Cerebellar nuclear complex (tissue), 1 donor: ENCODE measurements around the gene TSPAN4.

Experiments used
- DNase-seq, 2 experiments: peaks; one replicate each; lab custom pipeline; 2025; lab: John Stamatoyannopoulos, UW

The TSPAN4 gene

DNA sequence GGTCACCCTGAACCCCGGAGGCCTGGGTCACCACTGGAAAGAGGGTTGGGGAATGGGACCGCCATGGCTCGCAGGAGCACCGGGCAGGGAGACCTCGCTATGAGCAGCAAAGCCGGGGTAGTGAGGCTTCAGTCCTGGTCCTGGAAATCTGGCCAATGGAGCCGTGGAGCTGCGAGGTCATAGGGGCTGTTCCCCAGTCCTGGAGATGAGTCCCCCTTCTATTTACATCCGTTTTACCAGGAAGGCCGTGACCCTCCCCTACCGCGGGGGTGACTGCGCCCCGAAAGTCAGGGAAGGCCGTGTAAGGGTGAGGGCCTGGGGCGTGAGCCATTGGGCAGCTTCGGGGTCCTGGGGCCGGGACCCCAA, 38.1 kb upstream of the TSPAN4 start:
- no peak for DNase-seq

GRCh38 chr11:808427-809286, 34.0 kb upstream of the TSPAN4 start:
- DNase-seq: no peak

GRCh38 chr11:809287-810039, 33.2 kb upstream of the TSPAN4 start, which contains the start of gene RPLP2:
TSS of gene RPLP2 (plus strand) at chr11:809967. CDS start at chr11:810235, 268 bp downstream.
- DNase-seq: peak; percentile 46 to 91

DNA sequence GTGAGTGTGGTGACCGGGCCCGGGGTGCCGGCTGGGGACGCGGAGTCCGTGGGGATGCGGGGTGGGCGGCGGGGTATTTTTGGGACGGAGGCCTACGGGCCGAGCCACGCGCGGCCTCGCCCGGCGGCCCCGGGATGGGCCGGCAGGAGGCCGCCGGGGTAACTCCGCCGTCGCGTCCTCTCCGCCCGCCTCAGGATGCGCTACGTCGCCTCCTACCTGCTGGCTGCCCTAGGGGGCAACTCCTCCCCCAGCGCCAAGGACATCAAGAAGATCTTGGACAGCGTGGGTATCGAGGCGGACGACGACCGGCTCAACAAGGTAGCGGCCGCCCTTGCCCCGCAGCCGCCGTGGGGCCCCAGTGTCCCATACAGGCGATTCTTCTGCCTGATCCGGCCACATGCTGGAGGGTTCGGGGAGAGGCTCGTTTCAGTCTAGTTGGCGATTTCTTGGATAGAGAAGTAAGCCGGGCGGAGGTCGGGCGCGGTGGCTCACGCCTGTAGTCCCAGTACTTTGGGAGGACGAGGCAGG, 32.5 kb upstream of the TSPAN4 start:
- no peak for DNase-seq

DNA sequence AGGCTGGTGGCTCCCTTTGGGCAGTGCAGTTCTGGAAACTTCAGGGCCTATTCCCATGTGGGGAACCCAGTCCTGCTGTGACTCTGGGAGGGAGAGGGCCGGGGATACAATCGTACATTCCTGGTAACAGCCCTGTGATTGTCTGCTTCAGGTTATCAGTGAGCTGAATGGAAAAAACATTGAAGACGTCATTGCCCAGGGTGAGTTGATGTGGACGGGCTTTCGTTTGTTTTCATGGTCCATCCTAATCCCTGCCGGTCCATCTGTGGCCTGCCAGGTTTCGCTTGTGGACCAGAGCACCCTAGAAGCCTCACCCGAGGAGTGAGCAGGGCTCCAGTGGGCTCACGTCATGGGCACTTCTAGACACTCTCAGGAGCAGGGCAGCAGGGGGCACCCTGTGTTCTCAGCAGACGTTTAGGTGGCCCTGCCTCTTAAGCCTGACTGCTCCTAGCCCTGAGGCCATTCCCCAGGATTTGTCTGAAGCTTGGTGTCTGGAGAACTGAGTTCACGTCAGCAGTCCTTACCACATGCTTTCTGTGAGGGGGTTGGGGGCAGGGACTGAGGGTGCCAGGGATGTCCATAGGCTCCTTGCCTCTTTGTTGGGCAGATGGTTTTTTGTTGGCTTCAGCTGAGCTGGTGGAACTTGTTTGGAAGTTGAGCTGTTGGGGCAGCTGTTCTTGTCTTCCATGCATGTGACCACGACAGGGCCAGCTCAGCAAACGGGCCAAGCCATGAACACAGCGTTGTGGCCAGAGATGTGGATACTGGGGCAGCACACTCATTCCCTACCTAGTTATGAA, 31.0 kb upstream of the TSPAN4 start:
- DNase-seq: no peak

DNA sequence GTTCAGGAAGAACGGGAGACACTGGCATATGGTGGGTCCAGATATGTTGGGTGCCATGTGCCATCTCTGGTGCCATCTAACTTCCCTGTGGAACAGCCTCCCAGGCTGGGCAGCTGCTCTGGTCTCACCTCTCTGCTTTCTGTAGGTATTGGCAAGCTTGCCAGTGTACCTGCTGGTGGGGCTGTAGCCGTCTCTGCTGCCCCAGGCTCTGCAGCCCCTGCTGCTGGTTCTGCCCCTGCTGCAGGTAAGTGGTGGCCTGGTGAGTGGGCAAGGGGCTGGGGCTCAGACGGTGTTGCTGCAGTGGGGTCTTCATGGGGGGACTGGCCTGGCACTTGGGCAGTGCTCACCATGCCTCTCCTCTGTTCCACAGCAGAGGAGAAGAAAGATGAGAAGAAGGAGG, 30.3 kb upstream of the TSPAN4 start:
- DNase-seq: no peak

DNA sequence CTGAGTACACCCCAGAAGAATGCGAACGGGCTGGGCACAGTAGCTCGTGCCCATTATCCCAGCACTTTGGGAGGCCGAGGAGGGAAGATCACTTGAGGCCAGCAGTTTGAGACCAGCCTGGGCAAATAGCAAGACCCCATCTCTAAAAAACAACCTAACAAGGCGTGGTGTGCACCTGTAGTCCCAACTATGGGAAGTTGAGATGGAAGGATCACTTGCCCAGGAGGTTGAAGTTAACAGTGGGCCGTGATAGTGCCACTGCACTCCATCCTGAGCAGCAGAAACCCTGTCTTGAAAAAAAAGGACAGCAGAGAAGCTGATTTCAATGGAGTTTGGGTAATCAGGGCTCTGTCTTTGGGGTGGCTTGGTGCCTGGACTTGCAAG, 29.6 kb upstream of the TSPAN4 start:
- no peak for DNase-seq

- DNase-seq: no peak
Measured at GRCh38 chr11:813456-814096, 29.1 kb upstream of the TSPAN4 start.

DNA sequence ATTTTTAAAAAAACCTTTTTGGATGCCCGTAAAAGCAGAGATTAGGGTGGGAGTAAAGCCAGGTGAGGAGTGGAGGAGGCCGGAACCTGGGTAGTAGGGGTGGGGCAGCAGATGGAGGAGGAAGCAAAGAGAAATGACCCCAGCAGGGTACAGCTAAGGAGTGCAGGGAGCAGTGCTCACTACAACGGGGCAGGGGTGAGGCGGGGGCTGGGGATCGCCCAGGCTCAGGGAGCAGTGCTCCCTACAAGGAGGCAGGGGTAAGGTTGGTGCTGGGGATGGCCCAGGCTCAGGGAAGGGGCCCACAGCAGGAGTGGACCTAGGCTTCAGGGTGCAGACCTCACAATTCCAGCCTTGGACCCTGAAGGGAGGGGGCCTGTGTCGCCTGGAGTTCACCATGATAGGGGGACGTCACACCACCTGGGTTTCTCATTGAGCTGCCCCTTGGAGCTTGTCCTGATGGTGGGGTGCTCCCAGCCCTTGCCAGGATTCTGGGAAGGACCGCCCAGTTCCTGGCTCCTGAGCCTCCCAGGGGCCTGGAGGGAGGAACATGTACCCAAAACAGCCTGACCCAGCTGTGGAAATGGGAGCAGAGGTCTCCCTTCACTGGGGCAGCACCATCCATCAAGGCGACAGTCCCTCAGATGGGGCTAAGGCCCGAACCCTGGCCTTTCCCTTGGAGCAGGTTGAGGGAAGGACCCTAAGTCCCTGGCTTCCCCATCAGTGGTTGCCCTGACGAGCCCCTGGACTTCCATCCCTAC, 26.8 kb upstream of the TSPAN4 start:
- DNase-seq: no peak

- no peak for DNase-seq
Measured at GRCh38 chr11:816433-816779, 26.2 kb upstream of the TSPAN4 start.

GRCh38 chr11:818396-819128, 24.1 kb upstream of the TSPAN4 start, which contains the start of gene PNPLA2:
TSS of gene PNPLA2 (plus strand) at chr11:818914. CDS start at chr11:819719, 805 bp downstream.
- DNase-seq: no peak

GRCh38 chr11:819129-819931, 23.3 kb upstream of the TSPAN4 start:
- DNase-seq: peak in 1 of 2 experiments; percentile 36

DNA sequence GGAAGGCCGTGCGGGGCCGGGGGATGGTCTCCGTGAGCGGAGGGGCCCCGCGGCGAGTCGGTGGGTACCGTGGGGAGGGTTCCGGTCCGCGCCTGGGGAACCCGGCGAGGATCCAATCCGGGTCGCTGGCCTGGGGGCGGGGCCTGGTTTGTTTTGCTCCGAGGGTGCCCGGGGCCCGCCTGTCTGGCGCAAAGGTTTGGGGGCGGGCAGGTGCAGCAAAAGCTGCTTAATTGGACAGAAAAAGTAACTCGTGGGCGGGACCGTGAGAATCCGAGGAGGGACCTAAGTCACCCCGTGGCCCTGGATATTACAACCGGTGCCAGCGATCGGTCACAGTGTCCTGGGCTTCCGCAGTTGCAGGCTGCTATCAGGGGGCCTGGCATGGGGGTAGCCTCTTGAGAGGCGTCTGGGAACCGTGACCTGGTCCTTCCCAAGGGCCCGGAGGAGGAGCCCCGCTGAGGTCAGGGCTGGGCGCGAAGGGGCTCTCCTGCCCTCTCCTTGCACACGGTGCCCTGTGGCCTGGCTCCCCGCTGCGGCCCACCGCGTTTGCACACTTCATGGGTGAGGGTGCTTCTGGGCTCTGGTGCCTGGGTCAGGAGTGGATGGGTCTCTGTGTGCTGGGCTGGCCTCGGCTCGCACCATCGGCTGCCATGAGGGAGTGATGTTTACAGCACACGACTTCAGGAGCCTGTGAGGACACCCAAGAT, 22.6 kb upstream of the TSPAN4 start:
- no peak for DNase-seq

- DNase-seq: no peak
Measured at GRCh38 chr11:820655-821511, 21.8 kb upstream of the TSPAN4 start.

- no peak for DNase-seq
Measured at GRCh38 chr11:821512-822371, 20.9 kb upstream of the TSPAN4 start.

DNA sequence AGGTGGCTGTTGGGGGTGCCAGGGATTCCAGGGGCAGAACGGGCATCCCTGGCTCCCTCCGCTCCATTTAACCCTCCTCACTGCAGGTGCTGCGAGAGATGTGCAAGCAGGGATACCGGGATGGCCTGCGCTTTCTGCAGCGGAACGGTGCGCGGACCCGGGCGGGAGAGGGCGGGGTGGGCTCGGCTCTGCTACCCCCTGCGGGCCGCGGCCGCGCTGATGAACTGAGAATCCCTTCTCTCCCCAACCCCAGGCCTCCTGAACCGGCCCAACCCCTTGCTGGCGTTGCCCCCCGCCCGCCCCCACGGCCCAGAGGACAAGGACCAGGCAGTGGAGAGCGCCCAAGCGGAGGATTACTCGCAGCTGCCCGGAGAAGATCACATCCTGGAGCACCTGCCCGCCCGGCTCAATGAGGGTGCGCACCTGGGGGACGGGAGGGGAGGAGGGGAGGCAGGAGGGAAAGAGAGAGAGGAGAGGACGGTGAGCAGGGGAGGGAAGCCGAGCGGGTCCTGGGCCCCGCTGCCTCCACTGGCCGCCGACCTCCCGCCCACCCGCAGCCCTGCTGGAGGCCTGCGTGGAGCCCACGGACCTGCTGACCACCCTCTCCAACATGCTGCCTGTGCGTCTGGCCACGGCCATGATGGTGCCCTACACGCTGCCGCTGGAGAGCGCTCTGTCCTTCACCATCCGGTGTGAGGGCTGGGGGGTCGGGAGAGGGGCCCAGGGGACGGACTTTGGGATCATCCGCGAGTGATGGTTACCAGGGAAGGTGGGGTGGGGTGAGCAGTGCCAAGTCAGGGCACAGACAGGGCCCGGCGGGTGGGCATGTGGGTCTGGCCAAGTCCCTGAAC, 19.0 kb upstream of the TSPAN4 start:
- no peak for DNase-seq
